ENCODE data around the gene LGALS7B. TPM values are rescaled to one million over a fixed set of nuclear protein-coding genes. Genes with fewer than 3 reads are reported as not detected.
"Not testable (repeated sequence)": the region's sequence is repeated elsewhere in the genome, so short reads cannot be mapped to it uniquely, and the experiment has no call there.

Gene LGALS7B
- total and polyA plus RNA-seq, 2 donors (not counting 1 experiment from before 2014, with no cell fraction given), result not detected

DNA sequence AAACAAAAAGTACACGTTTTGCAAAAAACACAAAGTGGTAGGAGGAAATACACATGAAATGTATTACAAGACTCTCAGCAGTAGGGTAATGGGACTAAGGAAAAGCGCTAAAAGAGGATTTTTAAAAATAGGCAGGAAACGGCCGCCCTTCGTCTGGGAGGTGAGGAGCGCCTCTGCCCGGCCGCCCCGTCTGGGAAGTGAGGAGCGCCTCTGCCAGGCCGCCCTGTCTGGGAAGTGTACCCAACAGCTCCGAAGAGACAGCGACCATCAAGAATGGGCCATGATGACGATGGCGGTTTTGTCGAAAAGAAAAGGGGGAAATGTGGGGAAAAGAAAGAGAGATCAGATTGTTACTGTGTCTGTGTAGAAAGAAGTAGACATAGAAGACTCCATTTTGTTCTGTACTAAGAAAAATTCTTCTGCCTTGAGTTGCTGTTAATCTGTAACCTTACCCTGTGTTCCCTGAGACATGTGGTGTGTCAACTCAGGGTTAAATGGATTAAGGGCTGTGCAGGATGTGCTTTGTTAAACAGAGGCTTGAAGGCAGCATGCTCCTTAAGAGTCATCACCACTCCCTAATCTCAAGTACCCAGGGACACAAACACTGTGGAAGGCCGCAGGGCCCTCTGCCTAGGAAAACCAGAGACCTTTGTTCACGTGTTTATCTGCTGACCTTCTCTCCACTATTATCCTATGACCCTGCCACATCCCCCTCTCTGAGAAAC, 18.5 kb downstream of the LGALS7B start:
- H3K27me3 ChIP-seq (replicated peaks in 1 of 4; ENCODE audit: control extremely low read depth in 1 of 4, control insufficient read depth in 3 of 4, insufficient read depth in 4 of 4, low read length in 3 of 4); H3K27me3 Mint-ChIP-seq; ATAC-seq (ENCODE audit: low read depth); H3K4me2 ChIP-seq (replicated peaks; ENCODE audit: low read depth, low read length, poor library complexity, severe bottlenecking); H3K4me1 ChIP-seq (ENCODE audit: control insufficient read depth in 2 of 2, insufficient read depth in 2 of 2, low read length in 2 of 2); H3K9me3 Mint-ChIP-seq (ENCODE audit: insufficient read depth); CTCF ChIA-PET; H3K4me1 Mint-ChIP-seq; H3K27ac ChIP-seq (ENCODE audit: low read length in 2 of 2); H3K4me3 ChIP-seq (ENCODE audit: control extremely low read depth in 1 of 5, extremely low read depth in 1 of 5, insufficient read depth in 1 of 5, low read depth in 2 of 5, low read length in 4 of 5); H3K9ac ChIP-seq (ENCODE audit: low read length); H3K36me3 ChIP-seq (replicated peaks in 1 of 2; ENCODE audit: control extremely low read depth in 1 of 2, control insufficient read depth in 1 of 2, extremely low read depth in 1 of 2, insufficient read depth in 2 of 2, low read length in 1 of 2); H3K79me2 ChIP-seq (ENCODE audit: control insufficient read depth, insufficient read depth, low read length); H3K4me3 Mint-ChIP-seq; H2AFZ ChIP-seq (ENCODE audit: insufficient read depth, low read depth, low read length, poor library complexity, severe bottlenecking); H4K20me1 ChIP-seq (ENCODE audit: control insufficient read depth, insufficient read depth, low read length, poor library complexity, severe bottlenecking); intact Hi-C loops (cut with micrococcal nuclease); DNase-seq; H3K9me3 ChIP-seq (ENCODE audit: control extremely low read depth in 1 of 3, control insufficient read depth in 2 of 3, insufficient read depth in 1 of 3, low read length in 2 of 3): not testable (repeated sequence)
- POLR2A ChIA-PET, result interaction anchor here (0.6 kb wide), 1 partner anchor 13 kb away, joined by 3 read pairs; no protein-coding TSS in a partner anchor
- WGBS (ENCODE audit: insufficient coverage), result no CpG with 5 or more reads among the region's 18 CpGs
- H3K27ac Mint-ChIP-seq, result peak overlapping the region; percentile 15

DNA sequence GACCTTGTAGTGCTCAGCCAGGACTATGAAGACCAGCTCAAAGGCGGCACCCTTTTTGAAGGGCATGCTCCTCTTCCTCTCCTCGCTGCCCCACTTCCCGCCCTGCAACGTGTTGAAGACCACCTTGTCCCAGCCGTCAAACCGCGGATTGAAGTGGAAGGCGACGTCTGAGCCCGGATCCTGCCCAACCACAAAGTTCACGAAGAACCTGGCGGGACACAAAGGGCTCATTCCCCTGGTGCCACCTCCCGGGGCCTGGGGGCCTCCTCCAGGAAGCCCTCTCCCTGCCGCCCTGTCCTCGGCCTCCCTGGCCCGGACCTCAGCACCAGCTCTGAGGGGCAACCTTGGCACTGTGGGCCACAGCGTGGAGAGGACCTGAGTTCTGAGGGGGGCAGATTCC, 19.7 kb downstream of the LGALS7B start:
- no peak for ATAC-seq (ENCODE audit: low read depth)
- CTCF ChIA-PET, result interaction anchor here (0.6 to 0.7 kb wide), 2 partner anchors 21 to 169 kb away, joined by 3 to 6 read pairs; no protein-coding TSS in a partner anchor

More for the DNA sequence above, 19.7 kb downstream of the LGALS7B start:
- Histone ChIP-seq H3K79me2 (ENCODE audit: control insufficient read depth, insufficient read depth, low read length) (no peaks in the 10 kb centered on the region), H4K20me1 (ENCODE audit: control insufficient read depth, insufficient read depth, low read length, poor library complexity, severe bottlenecking) (no peaks in the 10 kb centered on the region), H2AFZ (ENCODE audit: insufficient read depth, low read depth, low read length, poor library complexity, severe bottlenecking) (no peak overlapping the region), H3K27me3 (replicated peaks in 1 of 4; ENCODE audit: control extremely low read depth in 1 of 4, control insufficient read depth in 3 of 4, insufficient read depth in 4 of 4, low read length in 3 of 4) (no peaks in the 10 kb centered on the region), H3K9ac (ENCODE audit: low read length) (no peak overlapping the region), H3K4me2 (replicated peaks; ENCODE audit: low read depth, low read length, poor library complexity, severe bottlenecking) (no peak overlapping the region), H3K4me1 (ENCODE audit: control insufficient read depth in 2 of 2, insufficient read depth in 2 of 2, low read length in 2 of 2) (peaks cover 3 to 7% of the 10 kb centered on the region in 2 donors), H3K27ac (ENCODE audit: low read length in 2 of 2) (no peak overlapping the region), H3K9me3 (ENCODE audit: control extremely low read depth in 1 of 3, control insufficient read depth in 2 of 3, insufficient read depth in 1 of 3, low read length in 2 of 3) (no peaks in the 10 kb centered on the region), H3K36me3 (replicated peaks in 1 of 2; ENCODE audit: control extremely low read depth in 1 of 2, control insufficient read depth in 1 of 2, extremely low read depth in 1 of 2, insufficient read depth in 2 of 2, low read length in 1 of 2) (no peaks in the 10 kb centered on the region), H3K4me3 (ENCODE audit: control extremely low read depth in 1 of 5, extremely low read depth in 1 of 5, insufficient read depth in 1 of 5, low read depth in 2 of 5, low read length in 4 of 5) (no peak overlapping the region)
- 94% methylated on average over 16 of the region's 17 CpGs for WGBS (ENCODE audit: insufficient coverage)
- Mint-ChIP-seq H3K4me3 (no peak overlapping the region), H3K4me1 (peaks cover 9% of the 10 kb centered on the region), H3K9me3 (ENCODE audit: insufficient read depth) (no peaks in the 10 kb centered on the region), H3K27me3 (no peaks in the 10 kb centered on the region), H3K27ac (no peak overlapping the region)
- TF ChIP-seq EZH2 (IDR thresholded peaks at IDR 0.05; ENCODE audit: borderline replicate concordance, insufficient read depth, low read depth, low read length, poor library complexity, severe bottlenecking), result no peak
- TF ChIP-seq, protein P1, sequence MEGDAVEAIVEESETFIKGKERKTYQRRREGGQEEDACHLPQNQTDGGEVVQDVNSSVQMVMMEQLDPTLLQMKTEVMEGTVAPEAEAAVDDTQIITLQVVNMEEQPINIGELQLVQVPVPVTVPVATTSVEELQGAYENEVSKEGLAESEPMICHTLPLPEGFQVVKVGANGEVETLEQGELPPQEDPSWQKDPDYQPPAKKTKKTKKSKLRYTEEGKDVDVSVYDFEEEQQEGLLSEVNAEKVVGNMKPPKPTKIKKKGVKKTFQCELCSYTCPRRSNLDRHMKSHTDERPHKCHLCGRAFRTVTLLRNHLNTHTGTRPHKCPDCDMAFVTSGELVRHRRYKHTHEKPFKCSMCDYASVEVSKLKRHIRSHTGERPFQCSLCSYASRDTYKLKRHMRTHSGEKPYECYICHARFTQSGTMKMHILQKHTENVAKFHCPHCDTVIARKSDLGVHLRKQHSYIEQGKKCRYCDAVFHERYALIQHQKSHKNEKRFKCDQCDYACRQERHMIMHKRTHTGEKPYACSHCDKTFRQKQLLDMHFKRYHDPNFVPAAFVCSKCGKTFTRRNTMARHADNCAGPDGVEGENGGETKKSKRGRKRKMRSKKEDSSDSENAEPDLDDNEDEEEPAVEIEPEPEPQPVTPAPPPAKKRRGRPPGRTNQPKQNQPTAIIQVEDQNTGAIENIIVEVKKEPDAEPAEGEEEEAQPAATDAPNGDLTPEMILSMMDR (IDR thresholded peaks at IDR 0.05), result no peak
- DNase-seq, result no peak
- POLR2A ChIA-PET, result no interaction called here
- intact Hi-C loops (cut with micrococcal nuclease), result no loop called here

All from B cell (primary cell).